C1 segment of cervical spinal cord (tissue), 14 donors: Measurements from ENCODE around the gene PRKCA.
"Not testable (repeated sequence)": the region's sequence is repeated elsewhere in the genome, so short reads cannot be mapped to it uniquely, and the experiment has no call there.

ENCODE experiments used
- DNase-seq, 14 donors: peaks; one replicate each; lab custom pipeline; 2025; lab: John Stamatoyannopoulos, UW

Gene PRKCA

GRCh38 chr17:66435182-66435581, 132.8 kb downstream of the PRKCA start:
- DNase-seq: no peak

GRCh38 chr17:66436631-66437030, 134.2 kb downstream of the PRKCA start:
- DNase-seq: no peak

- DNase-seq: peak in 1 of 14 donors; percentile 28
Measured at GRCh38 chr17:66437476-66438026, 135.1 kb downstream of the PRKCA start.

GRCh38 chr17:66438101-66438500, 135.7 kb downstream of the PRKCA start:
- DNase-seq: no peak

- no peak for DNase-seq
Measured at GRCh38 chr17:66441101-66441661, 138.8 kb downstream of the PRKCA start.

GRCh38 chr17:66443166-66443565, 140.8 kb downstream of the PRKCA start:
- DNase-seq: no peak

GRCh38 chr17:66443606-66444005, 141.2 kb downstream of the PRKCA start:
- DNase-seq: no peak

- DNase-seq: no peak
Measured at GRCh38 chr17:66444031-66444430, 141.6 kb downstream of the PRKCA start.

- DNase-seq: no peak
Measured at GRCh38 chr17:66445229-66445628, 142.8 kb downstream of the PRKCA start.

- no peak for DNase-seq
Measured at GRCh38 chr17:66446419-66446818, 144.0 kb downstream of the PRKCA start.

- DNase-seq: no peak
Measured at GRCh38 chr17:66447159-66447558, 144.7 kb downstream of the PRKCA start.

GRCh38 chr17:66448026-66448639, 145.7 kb downstream of the PRKCA start:
- no peak for DNase-seq

GRCh38 chr17:66449418-66449977, 147.1 kb downstream of the PRKCA start:
- no peak for DNase-seq

GRCh38 chr17:66450008-66450851, 147.8 kb downstream of the PRKCA start:
- DNase-seq: no peak

GRCh38 chr17:66450852-66451158, 148.4 kb downstream of the PRKCA start:
- no peak for DNase-seq

GRCh38 chr17:66451188-66452149, 149.1 kb downstream of the PRKCA start:
- no peak for DNase-seq

GRCh38 chr17:66455060-66455459, 152.6 kb downstream of the PRKCA start:
- DNase-seq: peak in 1 of 14 donors; percentile 9

GRCh38 chr17:66457499-66457898, 155.1 kb downstream of the PRKCA start:
- DNase-seq: not testable (repeated sequence)

GRCh38 chr17:66458782-66459181, 156.4 kb downstream of the PRKCA start:
- no peak for DNase-seq

GRCh38 chr17:66459811-66460270, 157.4 kb downstream of the PRKCA start:
- DNase-seq: peak in 2 of 14 donors; percentile 11 to 40

GRCh38 chr17:66460558-66460957, 158.1 kb downstream of the PRKCA start:
- no peak for DNase-seq
